Fibroblast of pulmonary artery (primary cell): ENCODE data around the gene ZFHX3.

Experiments used
- DNase-seq: peaks from one replicate; pipeline ENCODE4 v3.0.0-alpha.2; 2010; ENCODE audit warnings: low read depth
- H3K4me3 ChIP-seq: replicated peaks from 2 replicates; pipeline ENCODE4 v1.5.1; 2011; ENCODE audit warnings: low read depth, mild to moderate bottlenecking, control low read depth, low read length, moderate library complexity
- TF ChIP-seq, protein P1 (sequence below): IDR thresholded peaks from 2 replicates; pipeline ENCODE4 v1.5.1; 2011; ENCODE audit warnings: mild to moderate bottlenecking, control low read depth, low read length, inconsistent platforms; ENCODE audit errors: missing control alignments

Gene ZFHX3

GRCh38 chr16:72789921-72790320 is 258.0 kb downstream of the ZFHX3 start:
- TF ChIP-seq, protein P1, sequence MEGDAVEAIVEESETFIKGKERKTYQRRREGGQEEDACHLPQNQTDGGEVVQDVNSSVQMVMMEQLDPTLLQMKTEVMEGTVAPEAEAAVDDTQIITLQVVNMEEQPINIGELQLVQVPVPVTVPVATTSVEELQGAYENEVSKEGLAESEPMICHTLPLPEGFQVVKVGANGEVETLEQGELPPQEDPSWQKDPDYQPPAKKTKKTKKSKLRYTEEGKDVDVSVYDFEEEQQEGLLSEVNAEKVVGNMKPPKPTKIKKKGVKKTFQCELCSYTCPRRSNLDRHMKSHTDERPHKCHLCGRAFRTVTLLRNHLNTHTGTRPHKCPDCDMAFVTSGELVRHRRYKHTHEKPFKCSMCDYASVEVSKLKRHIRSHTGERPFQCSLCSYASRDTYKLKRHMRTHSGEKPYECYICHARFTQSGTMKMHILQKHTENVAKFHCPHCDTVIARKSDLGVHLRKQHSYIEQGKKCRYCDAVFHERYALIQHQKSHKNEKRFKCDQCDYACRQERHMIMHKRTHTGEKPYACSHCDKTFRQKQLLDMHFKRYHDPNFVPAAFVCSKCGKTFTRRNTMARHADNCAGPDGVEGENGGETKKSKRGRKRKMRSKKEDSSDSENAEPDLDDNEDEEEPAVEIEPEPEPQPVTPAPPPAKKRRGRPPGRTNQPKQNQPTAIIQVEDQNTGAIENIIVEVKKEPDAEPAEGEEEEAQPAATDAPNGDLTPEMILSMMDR: no peak
- no peak overlapping the region for H3K4me3 ChIP-seq
- DNase-seq: no peak

- H3K4me3 ChIP-seq: no peak overlapping the region
- TF ChIP-seq, protein P1: no peak
- no peak for DNase-seq
Observed at GRCh38 chr16:72789465-72789864, 258.5 kb downstream of the ZFHX3 start.

DNA sequence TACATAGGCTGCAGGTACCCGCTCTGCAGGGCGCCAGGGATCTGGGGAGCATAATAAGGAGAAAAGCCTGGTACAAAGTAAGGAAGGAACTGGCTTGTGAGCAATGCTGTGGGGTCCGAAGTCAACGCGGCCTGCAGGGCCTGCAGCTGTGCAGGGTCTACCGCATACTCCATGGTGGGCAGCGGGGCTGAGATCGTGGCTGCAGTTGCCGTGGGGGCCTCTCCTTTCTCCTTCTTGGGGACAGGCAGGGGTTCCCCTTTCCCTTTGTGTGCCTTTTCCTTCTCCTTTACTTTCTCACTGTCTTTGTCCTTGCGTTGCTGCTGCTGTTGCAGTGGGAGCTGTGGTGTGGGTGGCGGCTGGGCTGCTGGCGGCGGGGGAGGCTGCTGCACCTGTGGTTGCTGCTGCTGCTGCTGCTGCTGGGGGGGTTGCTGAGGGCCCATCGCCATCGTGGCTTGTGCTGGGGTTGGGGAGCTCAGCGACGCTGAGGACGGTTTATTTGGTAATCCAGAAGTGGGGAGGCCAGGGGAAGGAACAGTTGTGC is 259.6 kb downstream of the ZFHX3 start:
- H3K4me3 ChIP-seq: peak overlapping the region; percentile 65
- TF ChIP-seq, protein P1: no peak
- DNase-seq: no peak

DNA sequence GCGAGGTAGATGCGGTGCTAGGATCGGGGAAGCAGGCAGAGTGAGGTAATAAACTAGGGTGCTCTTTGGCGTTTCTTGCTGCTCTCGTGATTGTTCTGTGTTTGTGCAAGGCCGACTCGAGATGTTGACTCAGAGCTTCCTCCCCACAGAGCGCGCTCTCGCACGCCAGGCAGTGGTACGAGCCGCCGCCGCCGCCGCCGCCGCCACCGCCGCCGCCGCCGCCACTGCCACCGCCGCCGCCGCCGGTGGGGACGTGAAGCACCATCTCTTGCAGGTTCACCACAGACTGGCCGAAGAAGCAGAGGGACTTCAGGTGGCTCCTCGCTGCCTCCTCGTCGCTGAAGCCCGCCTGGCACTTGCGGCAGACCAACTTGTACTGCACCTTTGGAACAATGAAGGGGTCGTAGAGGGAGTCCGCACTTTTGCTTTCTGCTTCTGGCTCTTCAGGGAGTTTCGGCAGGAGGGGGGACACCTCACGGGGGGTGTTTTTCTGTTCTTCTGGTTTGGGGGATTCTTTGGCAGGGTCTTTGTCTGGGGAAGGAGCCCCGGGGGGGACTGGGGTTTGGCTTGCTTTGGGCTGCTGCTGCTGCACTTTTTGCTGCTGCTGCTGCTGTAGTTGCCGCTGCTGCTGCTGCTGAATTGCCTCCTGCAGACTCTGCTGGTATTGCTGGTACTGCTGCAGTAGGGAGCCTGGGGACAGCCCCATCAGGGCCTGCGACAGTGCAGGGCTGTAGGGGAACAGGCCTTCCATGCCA is 260.2 kb downstream of the ZFHX3 start:
- peak overlapping the region; percentile 65 for H3K4me3 ChIP-seq
- peak; percentile 93 for DNase-seq
- TF ChIP-seq, protein P1: no peak

DNA sequence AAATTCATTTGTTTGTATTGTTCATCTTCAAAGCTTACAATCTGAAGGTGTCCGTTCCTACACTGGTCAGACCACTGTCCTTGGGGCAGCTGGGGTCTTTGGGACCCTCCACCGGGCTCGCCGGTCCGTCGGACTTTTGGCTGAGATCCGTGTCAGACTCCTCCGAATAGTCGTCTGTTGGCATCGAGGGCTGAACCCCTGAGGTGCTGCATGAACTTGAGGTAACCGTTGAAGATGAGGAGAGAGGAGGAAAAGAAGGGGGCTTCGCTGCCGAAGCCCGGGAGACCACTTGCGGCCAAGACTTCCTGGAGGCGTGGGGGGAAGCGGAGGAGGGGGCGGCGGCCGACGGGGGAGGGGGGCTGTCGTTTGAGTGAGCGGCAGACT is 260.8 kb downstream of the ZFHX3 start:
- TF ChIP-seq, protein P1: no peak
- DNase-seq: no peak
- peak overlapping the region; percentile 65 for H3K4me3 ChIP-seq

GRCh38 chr16:72786606-72787005 is 261.3 kb downstream of the ZFHX3 start:
- TF ChIP-seq, protein P1: no peak
- peak overlapping the region; percentile 1 for H3K4me3 ChIP-seq
- no peak for DNase-seq

GRCh38 chr16:72785886-72786285 is 262.0 kb downstream of the ZFHX3 start:
- TF ChIP-seq, protein P1: no peak
- H3K4me3 ChIP-seq: peak overlapping the region; percentile 5
- DNase-seq: peak; percentile 17
